GM21717 (cell line): Measurements from ENCODE around the gene CEP162.
A peak's percentile ranks its signal among the peaks of the same experiment; 100 is the strongest.
"Not testable (repeated sequence)": the region's sequence is repeated elsewhere in the genome, so short reads cannot be mapped to it uniquely, and the experiment has no call there.

Experiments used
- ATAC-seq: cut with Tn5 transposase; IDR thresholded peaks from one replicate; pipeline ENCODE4 v1.9.1; 2021; ENCODE audit warnings: mild to moderate bottlenecking, moderate library complexity; ENCODE audit not compliant: unreplicated experiment

Gene CEP162, protein sequence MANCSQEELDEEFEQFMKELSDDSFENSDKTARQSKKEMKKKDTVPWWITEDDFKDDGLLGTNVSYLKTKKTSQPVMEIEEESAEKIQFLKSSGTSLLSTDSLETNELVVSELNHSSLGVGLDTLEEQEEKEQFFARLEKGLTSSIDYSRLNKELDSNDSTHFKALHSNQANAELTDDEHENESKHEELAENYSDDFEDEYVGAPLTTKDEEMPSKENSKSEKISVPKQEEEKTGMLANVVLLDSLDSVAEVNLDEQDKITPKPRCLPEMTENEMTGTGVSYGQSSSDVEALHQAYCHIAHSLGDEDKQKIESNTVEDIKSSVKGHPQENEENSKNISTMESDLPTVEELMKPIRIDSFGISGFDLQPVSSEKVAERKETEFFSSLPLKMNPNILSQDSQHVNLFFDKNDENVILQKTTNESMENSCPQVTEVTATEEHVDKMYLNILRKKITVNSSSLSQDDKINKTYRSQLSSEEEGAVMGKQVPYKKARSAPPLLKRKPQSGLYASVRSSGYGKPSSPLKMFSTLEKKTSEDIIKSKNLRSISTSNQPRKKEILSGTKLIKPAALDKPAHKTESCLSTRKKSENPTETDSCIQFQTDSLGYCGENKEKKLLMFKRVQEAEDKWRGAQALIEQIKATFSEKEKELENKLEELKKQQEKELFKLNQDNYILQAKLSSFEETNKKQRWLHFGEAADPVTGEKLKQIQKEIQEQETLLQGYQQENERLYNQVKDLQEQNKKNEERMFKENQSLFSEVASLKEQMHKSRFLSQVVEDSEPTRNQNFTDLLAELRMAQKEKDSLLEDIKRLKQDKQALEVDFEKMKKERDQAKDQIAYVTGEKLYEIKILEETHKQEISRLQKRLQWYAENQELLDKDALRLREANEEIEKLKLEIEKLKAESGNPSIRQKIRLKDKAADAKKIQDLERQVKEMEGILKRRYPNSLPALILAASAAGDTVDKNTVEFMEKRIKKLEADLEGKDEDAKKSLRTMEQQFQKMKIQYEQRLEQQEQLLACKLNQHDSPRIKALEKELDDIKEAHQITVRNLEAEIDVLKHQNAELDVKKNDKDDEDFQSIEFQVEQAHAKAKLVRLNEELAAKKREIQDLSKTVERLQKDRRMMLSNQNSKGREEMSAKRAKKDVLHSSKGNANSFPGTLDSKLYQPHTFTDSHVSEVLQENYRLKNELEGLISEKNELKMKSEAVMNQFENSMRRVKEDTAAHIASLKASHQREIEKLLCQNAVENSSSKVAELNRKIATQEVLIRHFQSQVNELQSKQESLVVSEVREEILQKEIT (N-terminal part only)

DNA sequence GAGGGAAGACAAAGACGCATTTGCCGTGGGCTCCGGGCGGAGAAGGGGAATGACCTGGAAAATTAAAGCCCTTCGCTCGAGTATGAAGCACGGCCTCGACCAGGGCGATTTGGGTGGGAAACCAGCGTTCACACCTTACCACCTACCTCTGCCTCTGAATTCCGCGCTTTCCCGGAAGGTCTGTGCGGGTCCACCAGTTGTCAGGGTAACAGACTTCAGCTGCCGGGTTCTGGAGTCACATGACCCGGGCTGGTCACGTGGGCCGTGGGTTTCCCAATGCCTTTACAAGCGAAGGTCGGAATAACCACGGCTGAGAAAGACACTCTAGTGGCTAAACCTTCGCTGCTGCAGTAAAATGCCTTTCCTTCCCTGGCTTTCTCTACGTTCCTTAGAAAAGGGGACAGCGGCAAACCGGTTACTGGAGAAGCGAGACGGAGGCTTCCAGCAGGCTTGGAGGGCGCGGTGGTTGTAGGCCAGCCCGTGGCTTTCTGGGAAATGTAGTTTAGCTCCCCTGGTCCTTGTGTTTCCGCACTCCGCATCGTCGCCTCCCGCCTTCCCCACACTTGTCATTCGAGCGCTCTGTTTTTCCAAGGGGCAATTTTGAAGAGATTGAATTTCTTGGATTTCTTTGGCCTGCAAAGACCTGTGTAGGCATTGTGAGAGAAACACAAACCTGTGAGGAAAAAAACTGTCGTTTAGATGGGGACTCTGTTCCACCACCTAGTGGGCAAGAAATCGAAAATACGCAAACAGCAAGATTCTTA is at the start of gene CEP162:
TSS of gene CEP162 (minus strand) at position 210 of the 764 bp plus-strand sequence. CDS start 1,250 bp downstream, outside the sequence.
- ATAC-seq: peak; percentile 99

DNA sequence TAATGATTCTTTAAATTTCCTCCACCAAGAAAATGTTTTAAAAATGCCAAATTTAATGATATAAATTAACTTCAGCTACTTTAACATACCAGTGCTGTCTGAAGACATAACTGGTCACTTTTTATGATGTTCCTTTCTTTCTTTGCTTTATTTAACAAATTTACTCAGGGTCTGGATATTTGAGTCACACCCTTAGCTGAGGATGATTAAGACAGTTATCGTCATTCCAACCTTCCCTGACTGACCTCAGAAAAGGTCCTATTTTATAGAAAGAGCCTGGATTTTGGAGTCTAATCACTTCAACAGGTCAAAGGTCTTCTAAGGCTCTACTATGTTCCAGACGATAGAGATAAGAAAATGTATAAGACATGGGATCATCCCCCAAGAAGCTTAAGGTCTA is 47.4 kb upstream of the CEP162 start:
- no peak for ATAC-seq

DNA sequence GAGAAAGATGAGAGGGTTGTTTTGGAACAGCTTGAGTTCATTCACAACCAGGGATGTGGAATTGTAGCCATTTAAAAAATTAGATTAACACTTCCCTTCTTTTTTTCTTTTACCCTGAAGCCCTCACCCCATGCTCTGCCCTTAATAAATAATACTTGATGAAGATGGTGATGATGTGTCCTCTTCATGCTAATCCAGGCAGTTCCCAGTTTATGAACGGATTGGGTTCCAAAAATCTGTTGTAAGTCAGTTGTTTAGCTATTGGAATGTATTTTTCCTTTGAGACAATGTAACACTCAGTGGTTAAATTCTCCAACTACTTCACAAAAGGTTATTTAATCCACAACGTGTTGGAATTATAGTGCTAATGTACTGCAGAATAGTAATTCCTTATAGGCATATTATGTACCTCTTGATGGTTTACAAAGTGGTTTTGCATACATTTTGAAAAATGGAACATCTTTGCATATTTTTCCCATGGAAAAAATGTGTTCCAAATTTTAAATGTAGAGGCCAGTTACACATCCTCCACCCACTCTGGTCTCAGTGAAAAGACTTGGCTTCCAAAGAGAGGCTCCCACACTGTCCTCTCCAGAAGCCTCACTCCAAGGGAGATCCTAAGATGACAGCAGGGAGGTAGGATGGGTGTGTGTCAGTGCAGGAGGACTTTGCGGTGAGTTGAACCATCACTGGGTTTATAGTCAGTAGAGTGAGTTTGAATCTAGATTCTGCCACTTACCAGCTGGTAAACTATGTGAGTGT is 45.8 kb upstream of the CEP162 start:
- ATAC-seq: no peak

DNA sequence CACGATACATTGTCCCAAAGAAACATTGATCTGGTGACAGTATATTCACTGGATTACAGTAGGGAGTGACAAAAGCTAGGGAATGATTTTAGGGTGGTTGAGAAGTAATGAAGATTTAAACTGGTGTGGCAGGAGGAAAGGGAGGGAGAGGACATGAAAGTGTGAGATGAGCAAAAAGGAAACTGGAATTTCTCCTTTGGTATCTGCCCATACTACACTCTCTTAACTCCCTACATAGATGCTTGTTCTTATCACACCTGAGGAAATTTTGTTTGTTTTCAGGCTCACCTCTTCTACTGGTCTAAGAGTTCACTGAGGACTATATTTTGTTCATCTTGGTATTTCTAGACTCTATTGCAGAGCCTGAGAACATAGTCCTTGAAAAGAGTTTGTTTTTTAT is 44.9 kb upstream of the CEP162 start:
- no peak for ATAC-seq

DNA sequence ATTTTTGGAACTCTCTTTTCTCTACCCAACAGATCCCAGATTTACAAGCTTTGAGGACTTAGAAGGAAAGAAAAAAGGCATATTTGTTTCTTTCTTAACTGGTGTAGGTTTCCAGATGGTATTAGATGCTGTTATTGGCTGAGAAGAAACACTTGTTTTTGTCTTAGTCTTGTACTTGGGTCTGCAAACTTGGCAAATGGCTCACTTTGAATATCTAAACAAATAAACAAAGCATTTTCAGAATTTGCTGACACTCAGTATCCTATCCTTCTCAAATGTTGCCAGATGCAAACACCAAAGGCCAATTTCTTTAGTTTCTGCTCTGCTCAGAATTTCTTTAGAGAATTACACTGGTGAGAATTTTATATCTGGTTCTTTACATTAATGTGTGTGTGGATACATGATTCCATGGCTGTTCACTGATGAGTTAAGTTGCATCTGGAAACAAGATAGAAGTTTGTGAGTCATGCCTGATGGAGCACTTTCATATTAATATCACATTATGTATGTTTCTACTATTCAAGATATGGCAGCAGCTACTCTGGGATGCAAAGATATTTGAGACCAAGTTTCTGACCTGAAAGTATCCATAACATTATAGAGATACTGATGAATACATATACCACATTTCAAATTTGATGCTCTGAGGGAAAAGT is 43.7 kb upstream of the CEP162 start:
- no peak for ATAC-seq

DNA sequence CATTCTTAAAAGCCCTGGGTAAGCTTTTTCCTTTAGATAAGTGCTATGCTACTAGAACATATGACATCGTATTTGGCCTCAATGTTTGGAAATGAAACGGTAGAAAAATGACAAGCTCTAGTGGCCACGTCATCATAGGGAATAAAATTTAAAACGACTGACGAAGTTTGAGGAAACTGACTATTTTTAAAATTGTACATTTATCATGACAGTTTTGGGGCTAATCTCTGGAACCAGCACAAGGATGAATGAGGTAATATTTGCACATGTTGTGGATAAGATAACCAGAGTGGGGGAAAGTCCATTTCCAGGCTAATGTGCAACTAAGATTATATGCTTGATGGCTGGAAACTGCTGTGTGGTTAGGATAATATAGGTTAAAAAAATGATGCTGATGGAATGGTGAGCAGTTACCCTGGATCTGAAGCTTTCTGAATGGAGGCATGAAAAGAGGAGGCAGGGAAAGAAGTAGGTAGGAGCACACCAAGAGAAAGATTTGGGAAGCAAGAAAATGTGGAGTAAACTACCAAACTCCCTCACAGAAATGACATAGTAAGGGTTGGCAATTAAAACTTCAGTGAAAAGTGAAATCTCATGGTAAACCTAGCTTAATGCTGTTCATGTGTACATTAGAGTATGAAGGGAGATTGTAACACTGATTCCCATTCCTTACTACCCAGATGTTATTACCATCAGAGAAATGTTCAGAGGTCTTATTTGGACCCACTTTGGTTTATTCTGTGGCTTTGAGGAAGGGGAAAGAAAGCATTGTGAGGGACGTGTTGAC is 42.7 kb upstream of the CEP162 start:
- ATAC-seq: no peak

DNA sequence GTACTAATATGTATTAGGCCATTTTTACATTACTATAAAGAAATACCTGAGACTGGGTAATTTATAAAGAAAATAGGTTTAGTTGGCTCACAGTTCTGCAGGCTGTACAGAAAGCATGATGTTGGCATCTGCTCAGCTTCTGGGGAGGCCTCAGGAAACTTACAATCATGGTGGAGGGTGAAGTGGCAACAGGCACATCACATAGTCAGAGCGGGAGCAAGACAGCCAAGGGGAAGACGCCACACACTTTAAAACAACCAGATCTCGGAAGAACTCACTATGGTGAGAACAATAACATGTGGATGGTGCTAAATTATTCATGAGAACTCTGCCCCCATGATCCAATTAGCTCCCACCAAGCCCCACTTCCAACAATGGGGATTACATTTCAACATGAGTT is 41.3 kb upstream of the CEP162 start:
- ATAC-seq: no peak

DNA sequence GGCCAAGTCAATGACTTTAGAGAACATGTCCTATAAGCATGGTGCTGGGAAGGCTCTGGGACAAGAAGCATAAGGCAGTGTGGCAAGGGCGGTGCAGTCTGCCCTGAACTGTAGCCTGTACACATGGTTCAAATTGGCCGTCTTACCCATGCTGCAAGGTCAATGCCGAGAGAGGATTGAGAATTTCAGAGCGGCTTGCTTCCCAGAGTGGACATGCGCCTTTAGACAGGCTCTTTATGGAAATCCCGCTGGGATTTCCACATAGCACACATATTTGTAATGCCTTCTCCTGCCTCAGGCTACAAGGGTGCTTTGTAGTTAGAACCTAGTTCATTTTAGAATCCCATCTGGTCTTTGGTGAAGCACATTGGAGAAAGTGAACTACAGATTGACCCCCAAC is 36.1 kb upstream of the CEP162 start:
- ATAC-seq: no peak

DNA sequence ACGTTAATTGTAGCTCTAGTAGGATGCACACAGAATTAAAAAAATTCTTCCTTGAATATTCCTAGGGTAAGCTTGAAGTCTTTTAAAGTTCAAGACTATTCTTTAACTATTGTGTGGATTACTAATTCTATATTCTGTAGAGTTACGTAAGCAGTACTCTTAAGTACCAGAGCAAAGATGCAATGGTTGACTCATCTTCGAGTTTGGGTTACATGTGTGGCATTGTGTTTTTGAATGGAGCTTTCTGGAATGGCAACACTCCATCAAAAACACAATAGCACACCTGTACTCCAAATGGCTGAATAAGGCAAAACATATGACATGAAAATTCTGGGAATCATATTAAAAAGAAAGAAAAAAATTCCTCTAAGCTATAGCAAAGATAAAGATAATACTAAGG is 33.5 kb upstream of the CEP162 start:
- no peak for ATAC-seq

DNA sequence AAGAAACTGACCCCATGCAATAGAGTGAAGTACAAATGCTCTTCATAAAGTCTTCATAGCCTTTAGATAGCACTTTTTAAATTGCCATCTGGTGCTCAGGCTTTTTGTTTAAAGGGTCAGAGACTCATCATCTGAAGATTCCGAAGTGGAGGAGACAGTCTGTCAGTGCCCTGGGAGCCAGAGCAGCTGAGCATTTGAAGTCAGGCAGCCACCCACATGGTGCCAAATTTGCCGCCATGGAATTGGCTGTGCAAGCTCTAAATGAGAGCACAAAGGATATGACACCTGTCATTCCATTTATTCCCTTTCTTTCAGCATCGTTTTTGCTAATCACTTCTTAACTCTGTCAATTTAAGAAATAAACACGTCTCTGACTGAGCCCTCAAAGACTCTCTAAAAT is 32.8 kb upstream of the CEP162 start:
- no peak for ATAC-seq

DNA sequence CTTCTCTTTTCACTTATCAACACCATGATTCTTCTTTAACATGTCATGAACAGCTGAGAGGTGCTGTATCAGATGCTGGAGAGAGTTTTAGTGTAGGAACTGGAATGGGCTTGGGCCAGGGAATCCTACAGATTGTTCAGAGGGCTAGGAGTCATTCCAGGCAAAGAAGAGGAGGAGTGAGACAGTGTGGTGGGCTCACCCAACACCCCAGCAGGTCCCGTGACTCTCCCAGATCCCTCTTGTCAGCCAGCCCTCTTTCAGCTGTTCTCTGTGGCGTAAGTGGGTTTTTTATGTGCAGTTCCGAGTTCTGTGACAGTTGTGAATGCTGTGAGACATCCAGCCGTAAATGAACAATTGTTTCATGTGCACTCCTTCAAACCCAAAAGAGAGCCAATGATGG is 31.4 kb upstream of the CEP162 start:
- no peak for ATAC-seq

DNA sequence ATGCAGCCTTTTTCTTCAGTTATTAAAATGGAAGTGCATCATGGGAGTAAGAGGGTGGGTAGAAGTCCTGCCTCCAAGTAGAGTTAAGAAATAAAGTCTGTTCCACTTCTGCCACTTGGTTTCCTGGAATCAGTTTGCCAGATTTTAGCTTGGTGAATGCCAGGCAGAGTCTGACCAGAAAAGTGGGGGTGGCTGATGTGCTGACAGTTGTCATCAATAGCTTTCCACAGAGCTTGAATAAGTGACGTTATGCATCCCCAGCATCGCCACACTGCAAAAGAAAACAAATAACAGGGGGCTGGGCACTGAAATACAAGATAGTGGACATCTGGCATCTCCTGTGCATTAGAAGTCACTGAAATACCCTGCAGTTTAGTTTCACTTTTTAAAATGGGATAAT is 30.8 kb upstream of the CEP162 start:
- ATAC-seq: no peak

DNA sequence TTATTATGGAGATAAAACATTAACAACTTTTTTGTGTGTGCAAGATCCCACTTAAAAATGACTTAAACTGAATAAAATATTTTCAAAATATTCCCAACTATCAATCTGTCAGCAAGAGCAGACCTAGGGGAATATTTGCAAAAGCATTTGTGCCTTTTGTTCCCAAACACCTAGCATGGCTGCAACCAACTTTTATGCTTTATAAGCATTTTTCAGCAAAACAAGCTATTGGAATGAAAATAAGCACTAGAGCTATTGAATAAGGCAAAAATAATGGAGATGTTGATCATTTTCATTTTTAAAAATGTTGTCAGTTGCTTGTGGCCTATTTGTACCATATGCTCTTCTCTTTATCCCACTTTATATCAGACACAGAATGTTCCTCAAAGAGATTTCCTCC is 28.2 kb upstream of the CEP162 start:
- no peak for ATAC-seq

DNA sequence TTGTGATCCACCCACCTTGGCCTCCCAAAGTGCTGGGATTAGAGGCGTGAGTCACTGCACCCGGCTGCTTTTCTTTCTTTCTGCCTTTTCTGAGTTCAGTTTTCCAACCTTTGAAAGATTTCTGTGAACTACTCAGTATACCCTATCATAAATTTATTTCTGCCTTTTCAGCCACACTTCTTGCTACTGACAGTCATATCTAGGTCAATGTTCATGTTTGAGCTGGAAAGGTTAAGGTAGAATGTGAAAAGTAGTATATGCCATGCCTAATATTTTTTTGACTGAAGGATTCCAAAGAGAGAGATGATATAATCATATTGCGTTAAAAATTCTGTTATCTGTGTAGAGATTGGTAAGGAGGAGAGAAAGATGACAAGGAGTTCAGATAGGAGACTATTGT is 25.9 kb upstream of the CEP162 start:
- no peak for ATAC-seq

DNA sequence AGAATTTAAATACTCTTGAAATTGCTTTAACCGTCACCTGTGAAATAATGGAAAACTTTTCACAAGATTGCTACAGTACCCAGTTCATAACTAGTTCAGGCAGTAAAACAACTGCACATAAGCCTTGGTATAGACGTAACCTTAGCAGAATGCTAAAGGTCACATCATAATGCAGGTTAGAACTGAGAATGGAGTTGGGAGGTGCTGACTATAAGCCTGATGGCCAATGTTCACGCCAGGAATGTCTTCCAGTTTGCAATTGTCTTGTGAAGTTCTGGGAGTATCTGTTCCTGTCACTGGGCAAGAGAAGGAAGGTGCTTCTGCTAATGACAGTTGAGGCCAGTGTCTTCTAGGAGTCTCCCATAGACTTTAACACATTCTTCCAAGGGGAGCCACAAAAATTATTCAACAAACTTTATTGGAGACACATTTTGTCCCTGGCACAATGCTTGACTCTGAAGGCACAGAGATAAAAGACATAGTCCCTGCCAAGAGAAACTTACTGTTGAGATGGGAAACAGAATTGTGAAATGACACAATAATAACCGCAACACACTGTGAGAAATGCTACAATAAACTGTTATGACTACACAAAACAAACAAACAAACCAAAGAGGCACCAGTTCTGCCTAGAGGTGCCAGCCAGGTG is 24.6 kb upstream of the CEP162 start:
- ATAC-seq: no peak

DNA sequence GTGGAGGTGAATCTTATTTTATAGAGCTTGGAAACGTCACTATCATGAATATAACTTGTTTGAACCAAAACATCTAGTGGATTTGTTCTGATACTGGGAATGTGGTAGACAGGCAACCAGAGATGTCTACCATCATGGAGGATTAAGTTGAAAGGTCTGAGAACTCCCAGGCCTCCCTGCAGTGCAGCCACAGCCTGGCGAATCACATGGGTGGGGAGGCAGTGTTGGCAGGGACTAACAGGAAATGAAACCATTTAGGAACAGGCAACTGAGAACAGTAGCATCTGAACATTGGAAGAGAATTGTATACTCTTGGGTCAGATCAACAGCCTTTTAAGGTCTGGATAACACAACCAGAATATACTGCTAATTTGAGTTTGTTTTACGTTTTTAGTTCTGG is 22.3 kb upstream of the CEP162 start:
- ATAC-seq: no peak

DNA sequence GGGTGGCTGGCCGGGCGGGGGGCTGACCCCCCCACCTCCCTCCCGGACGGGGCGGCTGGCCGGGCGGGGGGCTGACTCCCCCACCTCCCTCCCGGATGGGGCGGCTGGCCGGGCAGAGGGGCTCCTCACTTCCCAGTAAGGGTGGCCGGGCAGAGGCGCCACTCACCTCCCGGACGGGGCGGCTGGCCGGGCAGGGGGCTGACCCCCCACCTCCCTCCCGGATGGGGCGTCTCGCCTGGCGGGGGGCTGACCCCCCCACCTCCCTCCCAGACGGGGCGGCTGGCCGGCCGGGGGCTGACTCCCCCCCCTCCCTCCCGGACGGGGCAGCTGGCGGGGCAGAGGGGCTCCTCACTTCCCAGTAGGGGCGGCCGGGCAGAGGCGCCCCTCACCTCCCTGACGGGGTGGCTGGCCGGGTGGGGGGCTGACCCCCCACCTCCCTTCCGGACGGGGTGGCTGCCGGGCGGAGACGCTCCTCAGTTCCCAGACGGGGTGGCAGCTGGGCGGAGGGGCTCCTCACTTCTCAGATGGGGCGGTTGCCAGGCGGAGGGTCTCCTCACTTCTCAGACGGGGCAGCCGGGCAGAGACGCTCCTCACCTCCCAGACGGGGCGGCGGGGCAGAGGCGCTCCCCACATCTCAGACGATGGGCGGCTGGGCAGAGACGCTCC is 17.1 kb upstream of the CEP162 start:
- not testable (repeated sequence) for ATAC-seq
